Measurements from ENCODE around the gene TTC39A. TPM values are rescaled to one million over a fixed set of nuclear protein-coding genes. Genes with fewer than 3 reads are reported as not detected.

TTC39A gene
- total and polyA plus RNA-seq, 2 donors (not counting 1 experiment from before 2014, with no cell fraction given) = 0.28 to 1.5 TPM

- Histone ChIP-seq H4K20me1 (ENCODE audit: control insufficient read depth, extremely low read depth, insufficient read depth, low read length) (no peaks in the 10 kb centered on the region), H2AFZ (ENCODE audit: low read length) (no peak overlapping the region), H3K9me3 (ENCODE audit: control insufficient read depth, insufficient read depth, low read depth, low read length) (no peaks in the 10 kb centered on the region), H3K4me2 (ENCODE audit: extremely low read depth, insufficient read depth, low read length) (no peak overlapping the region), H3K27me3 (ENCODE audit: control insufficient read depth, insufficient read depth, low read length) (peaks cover 39% of the 10 kb centered on the region), H3K9ac (ENCODE audit: insufficient read depth, low read length) (no peak overlapping the region), H3K4me3 (replicated peaks in 1 of 4; ENCODE audit: control extremely low read depth in 1 of 4, insufficient read depth in 1 of 4, low read depth in 3 of 4, low read length in 4 of 4) (no peak overlapping the region), H3K79me2 (ENCODE audit: control insufficient read depth, insufficient read depth, low read length) (no peaks in the 10 kb centered on the region), H3K4me1 (ENCODE audit: control insufficient read depth, extremely low read depth, insufficient read depth, low read length) (no peaks in the 10 kb centered on the region), H3K27ac (ENCODE audit: insufficient read depth, low read length) (no peak overlapping the region), H3K36me3 (ENCODE audit: control insufficient read depth, insufficient read depth, low read length) (no peaks in the 10 kb centered on the region)
- DNase-seq (ENCODE audit: low read depth in 2 of 2) = no peak
- TF ChIP-seq CTCF (conservative IDR thresholded peaks at IDR 0.05 in 1 of 2, IDR thresholded peaks at IDR 0.05 in 1 of 2; ENCODE audit: low read depth in 1 of 2, low read length in 2 of 2) (no peak), EZH2 (IDR thresholded peaks at IDR 0.05; ENCODE audit: low read length, missing control alignments) (no peak)
Observed at GRCh38 chr1:51342591-51343206, 12.3 kb upstream of the TTC39A start.

GRCh38 chr1:51341876-51342496 lies 11.6 kb upstream of the TTC39A start:
- no peak for TF ChIP-seq EZH2 (IDR thresholded peaks at IDR 0.05; ENCODE audit: low read length, missing control alignments)
- peak in 1 of 2 donors; percentile 11 for TF ChIP-seq CTCF (conservative IDR thresholded peaks at IDR 0.05 in 1 of 2, IDR thresholded peaks at IDR 0.05 in 1 of 2; ENCODE audit: low read depth in 1 of 2, low read length in 2 of 2)
- no peaks in the 10 kb centered on the region for H3K36me3 ChIP-seq (ENCODE audit: control insufficient read depth, insufficient read depth, low read length)
- no peak overlapping the region for H3K4me2 ChIP-seq (ENCODE audit: extremely low read depth, insufficient read depth, low read length)
- no peak overlapping the region for H3K27ac ChIP-seq (ENCODE audit: insufficient read depth, low read length)
- H3K4me3 ChIP-seq (replicated peaks in 1 of 4; ENCODE audit: control extremely low read depth in 1 of 4, insufficient read depth in 1 of 4, low read depth in 3 of 4, low read length in 4 of 4) = no peak overlapping the region
- H3K27me3 ChIP-seq (ENCODE audit: control insufficient read depth, insufficient read depth, low read length) = peaks cover 39% of the 10 kb centered on the region
- no peaks in the 10 kb centered on the region for H3K4me1 ChIP-seq (ENCODE audit: control insufficient read depth, extremely low read depth, insufficient read depth, low read length)
- DNase-seq (ENCODE audit: low read depth in 2 of 2) = no peak
- H2AFZ ChIP-seq (ENCODE audit: low read length) = no peak overlapping the region
- no peaks in the 10 kb centered on the region for H3K9me3 ChIP-seq (ENCODE audit: control insufficient read depth, insufficient read depth, low read depth, low read length)
- no peaks in the 10 kb centered on the region for H3K79me2 ChIP-seq (ENCODE audit: control insufficient read depth, insufficient read depth, low read length)
- no peaks in the 10 kb centered on the region for H4K20me1 ChIP-seq (ENCODE audit: control insufficient read depth, extremely low read depth, insufficient read depth, low read length)
- H3K9ac ChIP-seq (ENCODE audit: insufficient read depth, low read length) = no peak overlapping the region

- H4K20me1 ChIP-seq (ENCODE audit: control insufficient read depth, extremely low read depth, insufficient read depth, low read length) = no peaks in the 10 kb centered on the region
- DNase-seq (ENCODE audit: low read depth in 2 of 2) = no peak
- no peak overlapping the region for H3K9ac ChIP-seq (ENCODE audit: insufficient read depth, low read length)
- H3K36me3 ChIP-seq (ENCODE audit: control insufficient read depth, insufficient read depth, low read length) = no peaks in the 10 kb centered on the region
- TF ChIP-seq EZH2 (IDR thresholded peaks at IDR 0.05; ENCODE audit: low read length, missing control alignments) (no peak), CTCF (conservative IDR thresholded peaks at IDR 0.05 in 1 of 2, IDR thresholded peaks at IDR 0.05 in 1 of 2; ENCODE audit: low read depth in 1 of 2, low read length in 2 of 2) (no peak)
- H3K4me2 ChIP-seq (ENCODE audit: extremely low read depth, insufficient read depth, low read length) = no peak overlapping the region
- H2AFZ ChIP-seq (ENCODE audit: low read length) = no peak overlapping the region
- no peak overlapping the region for H3K27ac ChIP-seq (ENCODE audit: insufficient read depth, low read length)
- no peak overlapping the region for H3K4me3 ChIP-seq (replicated peaks in 1 of 4; ENCODE audit: control extremely low read depth in 1 of 4, insufficient read depth in 1 of 4, low read depth in 3 of 4, low read length in 4 of 4)
- no peaks in the 10 kb centered on the region for H3K9me3 ChIP-seq (ENCODE audit: control insufficient read depth, insufficient read depth, low read depth, low read length)
- H3K27me3 ChIP-seq (ENCODE audit: control insufficient read depth, insufficient read depth, low read length) = peaks cover 30% of the 10 kb centered on the region
- H3K4me1 ChIP-seq (ENCODE audit: control insufficient read depth, extremely low read depth, insufficient read depth, low read length) = no peaks in the 10 kb centered on the region
- no peaks in the 10 kb centered on the region for H3K79me2 ChIP-seq (ENCODE audit: control insufficient read depth, insufficient read depth, low read length)
Observed at GRCh38 chr1:51340380-51340779, 10.0 kb upstream of the TTC39A start.
